GM06990 (cell line): Measurements from ENCODE around the gene MRPL23.

ENCODE experiments used
- DNase-seq: peaks from one replicate; pipeline ENCODE4 v3.0.0-alpha.2; 2011; ENCODE audit not compliant: insufficient read length; ENCODE audit errors: extremely low read depth
- H3K27me3 ChIP-seq: replicated peaks from 2 replicates; pipeline ENCODE4 v1.6.0; 2011; ENCODE audit warnings: low read length; ENCODE audit not compliant: control insufficient read depth, insufficient read depth
- H3K36me3 ChIP-seq: 2 replicates; pipeline ENCODE4 v1.5.1; 2011; ENCODE audit warnings: low read length; ENCODE audit not compliant: control insufficient read depth, insufficient read depth
- H3K4me3 ChIP-seq: replicated peaks from 2 replicates; pipeline ENCODE4 v1.5.1; 2011; ENCODE audit warnings: low read depth, mild to moderate bottlenecking, control low read depth, low read length
- CTCF ChIP-seq: IDR thresholded peaks from 2 replicates; pipeline ENCODE4 v1.5.1; 2011; ENCODE audit warnings: low read length, control low read depth, mild to moderate bottlenecking, inconsistent platforms; ENCODE audit not compliant: insufficient read depth, poor library complexity, severe bottlenecking

Gene MRPL23

GRCh38 chr11:1998861-1999260 is 51.7 kb downstream of the MRPL23 start:
- no peak for TF ChIP-seq CTCF
- no peaks in the 10 kb centered on the region for H3K36me3 ChIP-seq
- H3K4me3 ChIP-seq: no peak overlapping the region
- no peak for DNase-seq
- no peaks in the 10 kb centered on the region for H3K27me3 ChIP-seq

GRCh38 chr11:2002042-2002776 is 55.1 kb downstream of the MRPL23 start:
- Histone ChIP-seq H3K36me3 (no peaks in the 10 kb centered on the region), H3K4me3 (no peak overlapping the region), H3K27me3 (no peaks in the 10 kb centered on the region)
- DNase-seq: no peak
- TF ChIP-seq CTCF: no peak

- no peaks in the 10 kb centered on the region for H3K36me3 ChIP-seq
- no peak overlapping the region for H3K4me3 ChIP-seq
- no peak for TF ChIP-seq CTCF
- no peaks in the 10 kb centered on the region for H3K27me3 ChIP-seq
- no peak for DNase-seq
Observed at GRCh38 chr11:2002807-2003206, 55.7 kb downstream of the MRPL23 start.

- DNase-seq: no peak
- Histone ChIP-seq H3K36me3 (no peaks in the 10 kb centered on the region), H3K27me3 (no peaks in the 10 kb centered on the region), H3K4me3 (no peak overlapping the region)
- TF ChIP-seq CTCF: no peak
Observed at GRCh38 chr11:2004466-2004865, 57.3 kb downstream of the MRPL23 start.
